ENCODE measurements around the gene RNF207. TPM values are rescaled to one million over a fixed set of nuclear protein-coding genes. Genes with fewer than 3 reads are reported as not detected.
"Not testable (repeated sequence)": the region's sequence is repeated elsewhere in the genome, so short reads cannot be mapped to it uniquely, and the experiment has no call there.

The RNF207 gene
- total RNA-seq, 1 donor from 2014 or later, result 5.6 TPM

DNA sequence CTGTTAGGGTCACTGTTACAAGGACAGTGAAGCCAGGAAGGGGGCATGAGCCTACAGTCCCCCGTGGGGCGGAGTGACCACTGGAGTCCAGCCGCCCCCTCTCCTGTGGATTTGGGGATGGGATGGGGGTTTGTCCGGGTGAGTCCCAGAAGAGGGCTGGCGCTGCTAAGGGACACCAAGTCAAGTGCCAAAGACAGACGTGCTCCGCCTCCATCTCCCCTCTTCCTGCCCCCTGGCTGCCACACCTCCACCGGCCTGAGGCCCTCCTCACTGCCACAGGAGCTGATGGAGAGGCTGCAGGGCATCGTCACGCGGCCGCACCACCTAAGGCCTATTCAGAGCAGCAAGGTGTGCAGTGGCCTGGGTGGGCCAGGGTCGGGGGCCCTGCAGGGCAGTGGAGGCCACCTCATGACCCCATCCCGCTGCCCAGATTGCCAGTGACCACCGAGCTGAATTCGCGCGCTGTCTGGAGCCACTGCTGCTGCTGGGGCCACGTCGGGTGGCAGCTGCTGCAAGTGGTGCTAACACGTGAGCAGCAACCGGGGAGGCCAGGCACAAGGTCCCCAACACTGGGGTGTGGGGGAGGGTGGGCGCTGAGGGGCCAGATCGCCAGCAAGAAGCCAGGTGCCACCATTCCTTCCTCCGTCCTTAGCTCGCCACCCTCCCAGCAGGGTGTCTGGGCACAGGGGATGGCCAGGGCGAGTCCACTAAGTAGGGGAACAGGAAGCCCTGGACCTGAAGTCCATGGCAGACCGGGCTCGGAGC lies 4.9 kb downstream of the RNF207 start:
- Mint-ChIP-seq H3K4me1 (ENCODE audit: low read depth, unreplicated experiment) (no peaks in the 10 kb centered on the region), H3K4me3 (ENCODE audit: unreplicated experiment) (no peak overlapping the region), H3K27me3 (ENCODE audit: unreplicated experiment) (peaks cover 9% of the 10 kb centered on the region), H3K27ac (ENCODE audit: unreplicated experiment) (no peak overlapping the region), H3K9me3 (ENCODE audit: unreplicated experiment) (peaks cover 4% of the 10 kb centered on the region), H3K36me3 (ENCODE audit: unreplicated experiment) (no peaks in the 10 kb centered on the region)
- no peak for TF ChIP-seq CTCF (IDR thresholded peaks at IDR 0.05; ENCODE audit: partially characterized antibody, unreplicated experiment)
- no peak for DNase-seq

- no peak for TF ChIP-seq CTCF (IDR thresholded peaks at IDR 0.05; ENCODE audit: partially characterized antibody, unreplicated experiment)
- Mint-ChIP-seq H3K4me1 (ENCODE audit: low read depth, unreplicated experiment) (no peaks in the 10 kb centered on the region), H3K27ac (ENCODE audit: unreplicated experiment) (no peak overlapping the region), H3K9me3 (ENCODE audit: unreplicated experiment) (peaks cover 4% of the 10 kb centered on the region), H3K36me3 (ENCODE audit: unreplicated experiment) (no peaks in the 10 kb centered on the region), H3K4me3 (ENCODE audit: unreplicated experiment) (no peak overlapping the region), H3K27me3 (ENCODE audit: unreplicated experiment) (peaks cover 9% of the 10 kb centered on the region)
- no peak for DNase-seq
Observed at GRCh38 chr1:6211731-6212130, 5.8 kb downstream of the RNF207 start.

GRCh38 chr1:6212193-6212959 lies 6.5 kb downstream of the RNF207 start:
- no peak for DNase-seq
- Mint-ChIP-seq H3K4me1 (ENCODE audit: low read depth, unreplicated experiment) (no peaks in the 10 kb centered on the region), H3K36me3 (ENCODE audit: unreplicated experiment) (no peaks in the 10 kb centered on the region), H3K4me3 (ENCODE audit: unreplicated experiment) (no peak overlapping the region), H3K9me3 (ENCODE audit: unreplicated experiment) (peaks cover 7% of the 10 kb centered on the region), H3K27ac (ENCODE audit: unreplicated experiment) (no peak overlapping the region), H3K27me3 (ENCODE audit: unreplicated experiment) (peaks cover 9% of the 10 kb centered on the region)
- TF ChIP-seq CTCF (IDR thresholded peaks at IDR 0.05; ENCODE audit: partially characterized antibody, unreplicated experiment), result no peak

GRCh38 chr1:6218375-6219164 lies 12.7 kb downstream of the RNF207 start:
- Mint-ChIP-seq H3K9me3 (ENCODE audit: unreplicated experiment) (peaks cover 8% of the 10 kb centered on the region), H3K4me3 (ENCODE audit: unreplicated experiment) (peak overlapping the region; percentile 64), H3K27ac (ENCODE audit: unreplicated experiment) (peak overlapping the region; percentile 70), H3K27me3 (ENCODE audit: unreplicated experiment) (peaks cover 2% of the 10 kb centered on the region), H3K4me1 (ENCODE audit: low read depth, unreplicated experiment) (peaks cover 6% of the 10 kb centered on the region), H3K36me3 (ENCODE audit: unreplicated experiment) (no peaks in the 10 kb centered on the region)
- DNase-seq, result no peak
- TF ChIP-seq CTCF (IDR thresholded peaks at IDR 0.05; ENCODE audit: partially characterized antibody, unreplicated experiment), result no peak

DNA sequence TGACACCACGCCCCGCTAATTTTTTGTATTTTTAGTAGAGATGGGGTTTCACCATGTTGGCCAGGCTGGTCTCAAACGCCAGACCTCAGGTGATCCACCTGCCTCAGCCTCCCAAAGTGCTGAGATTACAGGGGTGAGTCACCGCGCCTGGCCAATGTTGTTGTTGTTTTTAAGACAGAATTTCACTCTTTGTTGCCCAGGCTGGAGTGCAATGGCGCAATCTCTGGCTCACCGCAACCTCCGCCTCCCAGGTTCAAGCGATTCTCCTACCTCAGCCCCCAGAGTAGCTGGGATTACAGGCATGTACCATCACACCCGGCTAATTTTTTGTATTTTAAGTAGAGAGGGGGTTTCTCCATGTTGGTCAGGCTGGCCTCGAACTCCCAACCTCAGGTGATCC lies 13.7 kb downstream of the RNF207 start:
- not testable (repeated sequence) for H3K4me3 Mint-ChIP-seq (ENCODE audit: unreplicated experiment); H3K4me1 Mint-ChIP-seq (ENCODE audit: low read depth, unreplicated experiment); DNase-seq; H3K27me3 Mint-ChIP-seq (ENCODE audit: unreplicated experiment); H3K27ac Mint-ChIP-seq (ENCODE audit: unreplicated experiment); H3K9me3 Mint-ChIP-seq (ENCODE audit: unreplicated experiment); H3K36me3 Mint-ChIP-seq (ENCODE audit: unreplicated experiment)

All from glutamatergic neuron (in vitro differentiated cells).